ENCODE measurements around the gene ZNF236.

ZNF236 gene

GRCh38 chr18:76973520-76974266 is 151.3 kb downstream of the ZNF236 start:
- TF ChIP-seq, protein P1, sequence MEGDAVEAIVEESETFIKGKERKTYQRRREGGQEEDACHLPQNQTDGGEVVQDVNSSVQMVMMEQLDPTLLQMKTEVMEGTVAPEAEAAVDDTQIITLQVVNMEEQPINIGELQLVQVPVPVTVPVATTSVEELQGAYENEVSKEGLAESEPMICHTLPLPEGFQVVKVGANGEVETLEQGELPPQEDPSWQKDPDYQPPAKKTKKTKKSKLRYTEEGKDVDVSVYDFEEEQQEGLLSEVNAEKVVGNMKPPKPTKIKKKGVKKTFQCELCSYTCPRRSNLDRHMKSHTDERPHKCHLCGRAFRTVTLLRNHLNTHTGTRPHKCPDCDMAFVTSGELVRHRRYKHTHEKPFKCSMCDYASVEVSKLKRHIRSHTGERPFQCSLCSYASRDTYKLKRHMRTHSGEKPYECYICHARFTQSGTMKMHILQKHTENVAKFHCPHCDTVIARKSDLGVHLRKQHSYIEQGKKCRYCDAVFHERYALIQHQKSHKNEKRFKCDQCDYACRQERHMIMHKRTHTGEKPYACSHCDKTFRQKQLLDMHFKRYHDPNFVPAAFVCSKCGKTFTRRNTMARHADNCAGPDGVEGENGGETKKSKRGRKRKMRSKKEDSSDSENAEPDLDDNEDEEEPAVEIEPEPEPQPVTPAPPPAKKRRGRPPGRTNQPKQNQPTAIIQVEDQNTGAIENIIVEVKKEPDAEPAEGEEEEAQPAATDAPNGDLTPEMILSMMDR (IDR thresholded peaks at IDR 0.05; ENCODE audit: control insufficient read depth, extremely low read depth, insufficient read depth): no peak
- no peak overlapping the region for H3K4me3 ChIP-seq (ENCODE audit: low read depth, low read length)

DNA sequence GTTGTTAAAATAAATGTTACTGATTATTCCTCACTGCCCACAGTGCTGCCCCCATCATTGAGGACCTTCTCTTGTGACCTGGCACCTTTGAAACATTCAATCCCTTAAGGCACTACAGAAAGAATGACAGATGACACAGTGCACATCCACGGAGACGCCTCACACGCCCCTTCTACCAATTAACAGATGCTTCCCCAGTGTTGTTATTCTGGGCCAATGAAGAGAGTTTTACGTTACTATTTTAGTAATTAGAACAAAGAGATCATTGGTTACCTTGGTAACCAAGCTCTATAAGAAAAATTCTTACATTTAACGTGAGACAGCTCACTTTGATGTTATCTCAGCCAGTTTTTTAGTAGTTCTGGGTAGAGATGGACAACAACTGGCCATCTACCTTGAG is 152.0 kb downstream of the ZNF236 start:
- no peak for DNase-seq (ENCODE audit: low read depth)
- TF ChIP-seq, protein P1 (IDR thresholded peaks at IDR 0.05; ENCODE audit: control insufficient read depth, extremely low read depth, insufficient read depth): no peak
- H3K4me3 ChIP-seq (ENCODE audit: low read depth, low read length): no peak overlapping the region

More at GRCh38 chr18:76973520-76974266, 151.3 kb downstream of the ZNF236 start:
- no peak for DNase-seq (ENCODE audit: low read depth)

DNA sequence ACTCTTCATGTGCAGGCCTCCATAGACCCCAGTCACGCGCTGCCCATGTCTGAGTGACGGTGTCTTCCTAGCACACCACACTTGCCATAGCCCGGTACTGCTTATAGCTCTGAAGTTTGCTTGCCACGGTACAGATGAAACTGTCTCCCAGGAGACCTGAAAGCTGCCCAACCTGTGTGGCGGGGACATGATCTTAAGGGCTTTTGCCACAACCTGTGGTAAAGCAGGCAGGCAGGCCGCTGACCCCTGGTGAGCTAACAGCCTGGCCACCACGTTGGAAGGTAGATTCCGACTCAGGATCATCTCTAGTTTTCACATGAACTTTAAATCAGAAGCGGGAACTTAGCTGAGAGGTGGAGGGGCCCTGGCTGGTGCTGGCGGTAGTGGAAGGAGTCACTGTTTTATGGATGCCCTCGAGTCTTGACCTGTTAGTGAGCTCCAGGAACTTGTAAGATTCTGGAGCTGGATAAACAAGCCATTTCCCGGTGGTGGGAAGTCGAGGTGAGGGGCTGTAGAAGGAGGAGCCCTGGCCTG is 153.3 kb downstream of the ZNF236 start:
- no peak for DNase-seq (ENCODE audit: low read depth)
- H3K4me3 ChIP-seq (ENCODE audit: low read depth, low read length): no peak overlapping the region
- TF ChIP-seq, protein P1 (IDR thresholded peaks at IDR 0.05; ENCODE audit: control insufficient read depth, extremely low read depth, insufficient read depth): no peak

DNA sequence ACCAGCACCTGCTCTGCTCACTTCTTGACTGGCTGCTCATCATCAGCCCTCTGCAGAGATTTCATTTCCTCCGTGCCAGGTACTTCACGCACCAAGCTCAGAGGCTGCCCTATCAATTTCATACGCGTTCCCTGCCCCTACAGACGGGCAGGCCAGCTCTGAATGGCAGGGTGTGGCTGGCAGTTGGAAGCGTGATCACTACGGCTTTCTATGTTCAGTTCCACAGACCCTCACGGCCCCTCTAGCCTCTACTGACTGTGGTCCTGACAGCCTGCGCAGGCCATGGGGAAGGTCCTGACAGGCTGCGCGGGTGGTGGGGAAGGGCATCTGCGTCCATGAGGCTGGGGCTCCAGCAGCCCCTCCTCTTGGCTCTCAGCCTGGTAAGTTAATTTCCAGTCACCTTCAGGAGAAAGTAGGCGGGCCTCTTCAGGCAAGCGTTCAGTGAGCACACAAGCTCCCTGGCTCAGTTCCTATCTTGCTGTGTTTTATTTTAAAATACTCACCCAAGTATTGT is 154.8 kb downstream of the ZNF236 start:
- DNase-seq (ENCODE audit: low read depth): no peak
- H3K4me3 ChIP-seq (ENCODE audit: low read depth, low read length): no peak overlapping the region
- TF ChIP-seq, protein P1 (IDR thresholded peaks at IDR 0.05; ENCODE audit: control insufficient read depth, extremely low read depth, insufficient read depth): no peak

DNA sequence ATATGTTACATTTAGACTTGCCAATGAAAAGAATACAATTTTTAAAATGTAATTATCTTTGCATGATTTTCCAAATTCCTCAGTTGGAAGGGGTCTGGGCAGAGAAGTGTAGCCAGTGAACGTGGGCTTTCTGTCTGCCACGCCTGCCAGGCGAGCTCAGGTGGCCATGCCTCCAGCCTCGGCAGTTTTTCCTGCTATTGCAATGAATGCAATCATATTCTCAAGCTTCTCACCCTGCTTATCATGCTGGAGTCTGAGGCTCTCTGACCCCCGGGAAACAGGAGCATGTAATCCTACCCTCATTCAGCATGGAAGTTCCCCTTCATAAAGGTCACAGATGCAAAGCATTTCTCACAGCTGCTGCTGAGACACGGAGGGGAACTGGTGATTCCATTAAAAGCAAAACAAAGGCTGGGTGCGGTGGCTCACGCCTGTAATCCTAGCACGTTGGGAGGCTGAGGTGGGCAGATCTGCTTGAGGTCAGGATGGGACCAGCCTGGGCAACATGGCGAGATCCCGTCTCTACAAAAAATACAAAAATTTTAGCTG is 155.4 kb downstream of the ZNF236 start:
- DNase-seq (ENCODE audit: low read depth): no peak
- no peak overlapping the region for H3K4me3 ChIP-seq (ENCODE audit: low read depth, low read length)
- TF ChIP-seq, protein P1 (IDR thresholded peaks at IDR 0.05; ENCODE audit: control insufficient read depth, extremely low read depth, insufficient read depth): no peak

DNA sequence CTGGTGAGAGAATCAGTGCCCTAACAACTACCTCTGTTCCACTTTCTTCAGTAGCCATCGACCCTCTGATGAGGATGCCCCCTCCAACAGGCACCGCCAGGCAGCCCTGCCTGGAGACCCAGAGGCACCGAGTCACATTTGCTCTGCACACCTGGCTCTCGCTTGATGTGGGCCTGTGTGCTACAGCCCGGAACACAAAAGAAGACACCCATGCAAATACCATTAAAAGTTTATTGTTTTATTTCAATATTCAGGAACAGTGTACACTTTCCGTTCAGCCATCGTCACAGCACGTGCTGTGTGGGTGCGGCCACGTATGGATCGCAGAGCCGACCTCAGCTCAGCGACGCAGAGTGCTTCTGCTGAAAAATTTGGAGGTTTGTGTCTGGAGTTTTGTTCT is 156.3 kb downstream of the ZNF236 start:
- TF ChIP-seq, protein P1 (IDR thresholded peaks at IDR 0.05; ENCODE audit: control insufficient read depth, extremely low read depth, insufficient read depth): no peak
- no peak for DNase-seq (ENCODE audit: low read depth)
- no peak overlapping the region for H3K4me3 ChIP-seq (ENCODE audit: low read depth, low read length)

Measured in LNCaP clone FGC (cell line).